Neutrophil (primary cell): Measurements from ENCODE around the gene LINC01488.

Experiments
- H3K27ac ChIP-seq: fragments of 200-600 bp; sonication (generic); 2 replicates; pipeline ENCODE4 v1.5.1; 2016; ENCODE audit warnings: mild to moderate bottlenecking, moderate library complexity
- H3K27me3 ChIP-seq: fragments of 200-600 bp; sonication (generic); 2 replicates; pipeline ENCODE4 v1.6.0; 2016; ENCODE audit warnings: mild to moderate bottlenecking
- H3K36me3 ChIP-seq: fragments of 200-600 bp; sonication (generic); 2 replicates; pipeline ENCODE4 v1.5.1; 2017
- H3K4me1 ChIP-seq, 2 experiments: fragments of 200-600 bp in 1 of 2; sonication (generic) in 1 of 2; 1 replicate in 1 of 2; 2 replicates in 1 of 2; pipeline versions ENCODE4 v1.5.1 to v1.6.1; 2013 to 2016; ENCODE audit warnings: low read depth in 1 of 2, low read length in 1 of 2, mild to moderate bottlenecking in 1 of 2, moderate library complexity in 1 of 2; ENCODE audit not compliant: control insufficient read depth in 1 of 2, insufficient read depth in 1 of 2
- H3K4me3 ChIP-seq, 2 experiments: fragments of 200-600 bp in 1 of 2; sonication (generic) in 1 of 2; 1 replicate in 1 of 2; 2 replicates in 1 of 2; pipeline ENCODE4 v1.5.1; 2013 to 2016; ENCODE audit warnings: low read depth in 1 of 2, low read length in 1 of 2, mild to moderate bottlenecking in 1 of 2, moderate library complexity in 1 of 2
- H3K9me3 ChIP-seq: fragments of 200-600 bp; sonication (generic); 2 replicates; pipeline ENCODE4 v1.5.1; 2016
- CTCF ChIP-seq: fragments of 200-600 bp; sonication (generic); IDR thresholded peaks from 2 replicates; pipeline ENCODE4 v1.5.1; 2016; ENCODE audit warnings: antibody characterized with exemption

Gene LINC01488

GRCh38 chr11:69497221-69497787, 15.8 kb downstream of the LINC01488 start:
- no peak for TF ChIP-seq CTCF
- Histone ChIP-seq H3K9me3 (no peaks in the 10 kb centered on the region), H3K4me3 (no peak overlapping the region), H3K27ac (no peak overlapping the region), H3K4me1 (no peaks in the 10 kb centered on the region), H3K27me3 (peaks cover 20% of the 10 kb centered on the region), H3K36me3 (no peaks in the 10 kb centered on the region)

DNA sequence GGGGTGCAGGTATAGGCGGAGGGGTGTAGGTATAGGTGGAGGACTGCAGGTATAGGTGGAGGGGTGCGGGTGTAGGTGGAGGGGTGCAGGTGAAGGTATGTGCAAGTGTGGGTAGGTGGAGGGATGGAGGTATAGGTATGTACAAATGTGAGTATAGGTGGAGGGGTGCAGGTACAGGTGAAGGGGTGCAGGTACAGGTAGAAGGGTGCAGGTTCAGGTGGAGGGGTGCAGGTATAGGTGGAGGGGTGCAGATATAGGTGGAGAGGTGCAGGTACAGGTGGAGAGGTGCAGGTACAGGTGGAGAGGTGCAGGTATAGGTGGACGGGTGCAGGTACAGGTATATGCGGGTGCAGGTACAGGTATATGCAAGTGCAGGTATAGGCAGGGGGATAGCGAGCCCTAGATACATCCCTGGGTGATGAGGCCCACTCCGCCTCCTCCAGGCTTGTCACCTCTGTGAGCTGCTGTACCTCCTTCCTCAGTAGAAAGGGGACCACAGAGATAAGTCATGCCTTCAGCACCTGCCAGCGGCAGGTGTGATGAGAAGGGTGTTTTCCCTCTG, 17.2 kb downstream of the LINC01488 start:
- H3K27me3 ChIP-seq: peaks cover 20% of the 10 kb centered on the region
- no peaks in the 10 kb centered on the region for H3K36me3 ChIP-seq
- no peaks in the 10 kb centered on the region for H3K9me3 ChIP-seq
- no peak overlapping the region for H3K4me3 ChIP-seq
- no peaks in the 10 kb centered on the region for H3K4me1 ChIP-seq
- no peak for TF ChIP-seq CTCF
- H3K27ac ChIP-seq: no peak overlapping the region

GRCh38 chr11:69499186-69499917, 17.9 kb downstream of the LINC01488 start:
- TF ChIP-seq CTCF: no peak
- Histone ChIP-seq H3K27ac (no peak overlapping the region), H3K4me3 (no peak overlapping the region), H3K27me3 (peaks cover 16% of the 10 kb centered on the region), H3K9me3 (no peaks in the 10 kb centered on the region), H3K4me1 (no peaks in the 10 kb centered on the region), H3K36me3 (no peaks in the 10 kb centered on the region)

DNA sequence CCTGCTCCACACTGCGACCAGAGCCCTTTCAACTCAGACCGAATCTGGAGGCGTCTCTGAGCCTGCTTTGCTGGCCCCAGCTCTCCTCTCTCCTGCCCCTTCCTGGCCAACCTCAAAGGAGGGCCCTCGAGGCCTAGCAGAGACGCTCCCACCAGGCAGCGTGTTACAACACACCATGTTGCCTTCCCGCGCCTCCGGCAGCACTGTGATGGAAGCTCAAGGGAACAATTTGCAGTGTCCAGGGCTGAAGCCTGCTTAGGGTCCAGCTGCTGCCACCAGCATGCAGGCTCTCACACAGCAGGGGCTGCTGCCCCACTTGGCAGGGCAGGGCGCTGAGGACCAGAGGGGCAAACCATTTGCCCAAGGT, 18.4 kb downstream of the LINC01488 start:
- Histone ChIP-seq H3K27ac (no peak overlapping the region), H3K4me3 (no peak overlapping the region), H3K9me3 (no peaks in the 10 kb centered on the region), H3K4me1 (no peaks in the 10 kb centered on the region), H3K27me3 (peaks cover 12% of the 10 kb centered on the region), H3K36me3 (no peaks in the 10 kb centered on the region)
- no peak for TF ChIP-seq CTCF

GRCh38 chr11:69500285-69501120, 19.0 kb downstream of the LINC01488 start:
- no peaks in the 10 kb centered on the region for H3K36me3 ChIP-seq
- H3K4me1 ChIP-seq: no peaks in the 10 kb centered on the region
- H3K27ac ChIP-seq: no peak overlapping the region
- H3K9me3 ChIP-seq: no peaks in the 10 kb centered on the region
- no peak overlapping the region for H3K4me3 ChIP-seq
- H3K27me3 ChIP-seq: peaks cover 12% of the 10 kb centered on the region
- TF ChIP-seq CTCF: no peak
